HL-60 (cell line): ENCODE measurements around the gene NPSR1.
"Not testable (repeated sequence)": the region's sequence is repeated elsewhere in the genome, so short reads cannot be mapped to it uniquely, and the experiment has no call there.

Experiments used
- DNase-seq, 2 experiments: peaks; one replicate each; pipeline ENCODE4 v3.0.0-alpha.2; 2010 to 2020; ENCODE audit warnings: low read depth in 1 of 2, low spot score in 1 of 2
- H3K27ac ChIP-seq: fragments of 250-450 bp; sonication (Bioruptor Pico); replicated peaks from 2 replicates; pipeline ENCODE4 v1.5.1; 2020; ENCODE audit warnings: mild to moderate bottlenecking, moderate library complexity
- H3K27me3 ChIP-seq: fragments of 250-450 bp; sonication (Bioruptor Pico); 2 replicates; pipeline ENCODE4 v1.5.1; 2021; ENCODE audit warnings: mild to moderate bottlenecking, moderate library complexity; ENCODE audit not compliant: insufficient read depth, poor library complexity, severe bottlenecking
- H3K4me3 ChIP-seq: replicated peaks from 2 replicates; pipeline ENCODE4 v1.5.1; 2011; ENCODE audit warnings: mild to moderate bottlenecking, control low read depth, low read length; ENCODE audit not compliant: insufficient read depth
- CTCF ChIP-seq: IDR thresholded peaks from one replicate; pipeline ENCODE4 v1.5.1; 2011; ENCODE audit warnings: low read length, control low read depth, inconsistent platforms; ENCODE audit not compliant: insufficient read depth
- GABPA ChIP-seq: IDR thresholded peaks from 2 replicates; pipeline ENCODE4 v1.6.1; 2012; ENCODE audit warnings: low read depth
- POLR2AphosphoS5 ChIP-seq: IDR thresholded peaks from 2 replicates; pipeline ENCODE4 v1.6.1; 2012; ENCODE audit warnings: low read depth
- REST ChIP-seq: IDR thresholded peaks from 2 replicates; pipeline ENCODE4 v1.6.1; 2012; ENCODE audit warnings: low read depth; ENCODE audit not compliant: insufficient replicate concordance
- SPI1 ChIP-seq: IDR thresholded peaks from 2 replicates; pipeline ENCODE4 v1.6.1; 2012; ENCODE audit warnings: low read depth, mild to moderate bottlenecking, borderline replicate concordance

NPSR1 gene

GRCh38 chr7:34622182-34622581 is 35.8 kb upstream of the NPSR1 start:
- Histone ChIP-seq H3K27me3 (no peaks in the 10 kb centered on the region), H3K4me3 (no peak overlapping the region), H3K27ac (no peak overlapping the region)
- TF ChIP-seq REST: no peak
- no peak for TF ChIP-seq SPI1
- TF ChIP-seq GABPA: no peak
- TF ChIP-seq CTCF: no peak
- no peak for TF ChIP-seq POLR2AphosphoS5
- no peak for DNase-seq

GRCh38 chr7:34622771-34623250 is 35.2 kb upstream of the NPSR1 start:
- H3K27me3 ChIP-seq: no peaks in the 10 kb centered on the region
- no peak overlapping the region for H3K4me3 ChIP-seq
- H3K27ac ChIP-seq: no peak overlapping the region
- TF ChIP-seq GABPA (no peak), CTCF (no peak), REST (no peak), SPI1 (no peak), POLR2AphosphoS5 (no peak)
- DNase-seq: no peak

GRCh38 chr7:34628618-34629017 is 29.4 kb upstream of the NPSR1 start:
- not testable (repeated sequence) for H3K27me3 ChIP-seq, H3K4me3 ChIP-seq, H3K27ac ChIP-seq, DNase-seq

GRCh38 chr7:34652809-34653208 is 5.2 kb upstream of the NPSR1 start:
- Histone ChIP-seq H3K27ac (no peak overlapping the region), H3K27me3 (no peaks in the 10 kb centered on the region), H3K4me3 (no peak overlapping the region)
- TF ChIP-seq POLR2AphosphoS5 (no peak), SPI1 (no peak), GABPA (no peak), REST (no peak), CTCF (no peak)
- no peak for DNase-seq
